HepG2 (cell line): ENCODE results near the gene DLG2. TPM values are rescaled to one million over a fixed set of nuclear protein-coding genes. Genes with fewer than 3 reads are reported as not detected.
A peak's percentile ranks its signal among the peaks of the same experiment; 100 is the strongest.

ENCODE experiments used
- ATAC-seq: fragments of 200-7000 bp; cut with Tn5 transposase; 3 replicates; pipeline ENCODE4 v1.9.1; 2020; ENCODE audit warnings: mild to moderate bottlenecking, moderate library complexity
- BruUV-seq: library from RNA; stranded (reverse); fragments of 400-500 nt; replicated peaks from 2 replicates; lab custom pipeline; 2021; lab: Mats Ljungman, UMichigan
- CTCF ChIA-PET: fragments of 300-600 bp; formaldehyde crosslinking; extraction: SDS; loops from one replicate; lab custom pipeline; 2021; ENCODE audit warnings: low total read pairs, inconsistent platforms, low intra/inter-chr PET ratio; lab: Yijun Ruan, JAX
- POLR2A ChIA-PET: fragments of 350-600 bp; sonication (Branson Sonifier 250); formaldehyde crosslinking; loops from one replicate; lab custom pipeline; 2020; ENCODE audit warnings: antibody characterized with exemption, inconsistent platforms; lab: Yijun Ruan, JAX
- DNase-seq: peaks from one replicate; pipeline ENCODE4 v3.0.0-alpha.2; 2015; ENCODE audit warnings: low spot score
- FAIRE-seq: peaks from 3 replicates; lab custom pipeline; 2011; peaks lifted over from hg19 to GRCh38; lab: Jason Lieb, UNC
- H2AFZ ChIP-seq: one replicate; pipeline ENCODE4 v1.6.1; 2011; ENCODE audit warnings: low read length, inconsistent platforms
- H3K27ac ChIP-seq: fragments of 300-600 bp; 3 replicates; pipeline ENCODE4 v1.8.0; 2011; ENCODE audit warnings: mixed run types, mild to moderate bottlenecking, mixed read lengths, low read length, inconsistent platforms; ENCODE audit not compliant: insufficient read depth; ENCODE audit errors: extremely low read length
- H3K27me3 ChIP-seq, 2 experiments: fragments of 200-600 bp in 1 of 2; 2 replicates in 1 of 2; 3 replicates in 1 of 2; pipeline versions ENCODE4 v1.6.0 to v1.8.0; 2011; ENCODE audit warnings: low read length in 2 of 2, mild to moderate bottlenecking in 2 of 2, moderate library complexity in 2 of 2, inconsistent platforms in 1 of 2; ENCODE audit not compliant: insufficient read depth in 2 of 2, control insufficient read depth in 1 of 2
- H3K36me3 ChIP-seq, 2 experiments: fragments of 200-600 bp in 1 of 2; replicated peaks in 1 of 2; 2 replicates in 1 of 2; 3 replicates in 1 of 2; pipeline versions ENCODE4 v1.5.1 to v1.8.0; 2011; ENCODE audit warnings: low read length in 2 of 2, inconsistent platforms in 1 of 2; ENCODE audit not compliant: insufficient read depth in 2 of 2, control insufficient read depth in 1 of 2
- H3K4me1 ChIP-seq: 2 replicates; pipeline ENCODE4 v1.5.1; 2012; ENCODE audit warnings: low read length, inconsistent platforms; ENCODE audit not compliant: insufficient read depth
- H3K4me2 ChIP-seq: 2 replicates; pipeline ENCODE4 v1.6.0; 2011; ENCODE audit warnings: low read depth, low read length, inconsistent platforms
- H3K4me3 ChIP-seq, 3 experiments: fragments of 200-600 bp in 1 of 3; sonication (generic), shearing (Covaris generic) in 1 of 3; replicated peaks in 1 of 3; 2 replicates each; pipeline ENCODE4 v1.5.1; 2011 to 2016; ENCODE audit warnings: low read length in 3 of 3, inconsistent platforms in 2 of 3, low read depth in 2 of 3, mild to moderate bottlenecking in 2 of 3, control low read depth in 1 of 3, mixed read lengths in 1 of 3; ENCODE audit not compliant: insufficient read depth in 1 of 3
- H3K79me2 ChIP-seq: one replicate; pipeline ENCODE4 v1.6.1; 2011; ENCODE audit warnings: low read length, inconsistent platforms; ENCODE audit not compliant: insufficient read depth
- H3K9ac ChIP-seq: 2 replicates; pipeline ENCODE4 v1.6.0; 2011; ENCODE audit warnings: mild to moderate bottlenecking, low read depth, low read length, inconsistent platforms; ENCODE audit not compliant: insufficient read depth
- H3K9me3 ChIP-seq: 2 replicates; pipeline ENCODE4 v1.5.1; 2012; ENCODE audit warnings: mild to moderate bottlenecking, low read length
- H4K20me1 ChIP-seq: 2 replicates; pipeline ENCODE4 v1.6.0; 2011; ENCODE audit warnings: inconsistent platforms, mild to moderate bottlenecking, low read length, moderate library complexity; ENCODE audit not compliant: insufficient read depth
- ATF7 ChIP-seq, 2 experiments: fragments of 450-650 bp in 1 of 2; sonication (generic) in 1 of 2; formaldehyde crosslinking in 1 of 2; IDR thresholded peaks; 2 replicates each; pipeline versions ENCODE4 v1.4.0 to v1.6.1; 2016 to 2020; ENCODE audit warnings: antibody characterized with exemption in 1 of 2, mild to moderate bottlenecking in 1 of 2, missing genetic modification reagents in 1 of 2
- CREB1 ChIP-seq, 2 experiments: fragments of 450-650 bp in 1 of 2; IDR thresholded peaks; 2 replicates each; pipeline ENCODE4 v1.6.1; 2016 to 2017; ENCODE audit warnings: control low read depth in 1 of 2, mild to moderate bottlenecking in 1 of 2, missing compliant biosample characterization in 1 of 2, missing genetic modification characterization in 1 of 2
- ERF ChIP-seq: IDR thresholded peaks from 2 replicates; pipeline ENCODE4 v1.6.1; 2018; ENCODE audit warnings: missing biosample characterization, missing genetic modification reagents
- FOXK2 ChIP-seq: fragments of 450-650 bp; IDR thresholded peaks from 2 replicates; pipeline ENCODE4 v1.6.1; 2016
- MIER3 ChIP-seq: IDR thresholded peaks from 2 replicates; pipeline ENCODE4 v1.6.1; 2016; ENCODE audit warnings: missing compliant biosample characterization, borderline replicate concordance
- RELA ChIP-seq: sonication (generic); formaldehyde crosslinking; IDR thresholded peaks from 2 replicates; pipeline ENCODE4 v1.4.0; 2020; ENCODE audit warnings: missing genetic modification reagents
- ZNF792 ChIP-seq: IDR thresholded peaks from 2 replicates; pipeline ENCODE4 v1.6.1; 2016
- ZNF839 ChIP-seq: sonication (generic); formaldehyde crosslinking; IDR thresholded peaks from 2 replicates; pipeline ENCODE4 v1.4.0; 2020; ENCODE audit warnings: missing genetic modification reagents, mild to moderate bottlenecking, borderline replicate concordance
- ZSCAN29 ChIP-seq: sonication (generic); formaldehyde crosslinking; conservative IDR thresholded peaks from 2 replicates; pipeline ENCODE4 v1.4.0; 2020; ENCODE audit warnings: mild to moderate bottlenecking, missing genetic modification reagents
- WGBS: methylation state at CpG from one replicate; pipeline ENCODE4 v1.1.6; 2017; ENCODE audit warnings: low lambda C conversion rate; 5-methylcytosine and 5-hydroxymethylcytosine counted together
- in situ Hi-C: cut with HindIII; loops from 2 replicates; pipeline ENCODE4 v1.10.0; 2017; ENCODE audit warnings: low pct_unique_long_range_greater_than_20kb; ENCODE audit not compliant: extremely low pct_ligation_motif_present
- intact Hi-C: fragments of 100-400 bp; cut with micrococcal nuclease; formaldehyde crosslinking; loops from one replicate; pipeline ENCODE4 v1.10.0; 2022; ENCODE audit not compliant: unreplicated experiment
- polyA plus RNA-seq, 8 experiments: library from polyadenylated mRNA; depleted of rRNA in 3 of 8; stranded (reverse) in 7 of 8; unstranded in 1 of 8; fragments of >200 nt; fragmentation: Illumina TruSeq in 4 of 8; extraction: Trizol in 4 of 8; gene quantifications; 2 replicates each; pipeline versions ENCODE4 v1.2.1 to v1.2.3, GENCODE V29; 2011 to 2016; ENCODE audit warnings: low read depth in 4 of 8, missing spikeins in 1 of 8, mixed read lengths in 1 of 8; ENCODE audit not compliant: insufficient read depth in 1 of 8
- total RNA-seq, 5 experiments: library from RNA; depleted of rRNA; stranded (reverse); fragments of >200 nt; fragmentation: Illumina TruSeq; extraction: Trizol; gene quantifications; 2 replicates each; pipeline ENCODE4 v1.2.3, GENCODE V29; 2016; ENCODE audit warnings: low read depth in 1 of 5
- TF ChIP-seq, protein P1 (sequence below), 2 experiments: sonication (generic) in 1 of 2; formaldehyde crosslinking in 1 of 2; IDR thresholded peaks; 2 replicates each; pipeline versions ENCODE4 v1.6.1 to v1.9.0; 2014 to 2022; ENCODE audit warnings: antibody characterized with exemption in 1 of 2, borderline replicate concordance in 1 of 2, inconsistent platforms in 1 of 2, low read depth in 1 of 2, missing genetic modification reagents in 1 of 2
- TF ChIP-seq, protein P2 (sequence below): sonication (generic); formaldehyde crosslinking; conservative IDR thresholded peaks from 2 replicates; pipeline ENCODE4 v1.8.0; 2022; ENCODE audit warnings: missing genetic modification reagents
- TF ChIP-seq, protein P3 (sequence below): IDR thresholded peaks from 2 replicates; pipeline ENCODE4 v1.6.1; 2016; ENCODE audit warnings: mild to moderate bottlenecking, missing biosample characterization, missing genetic modification reagents
- TF ChIP-seq, protein P4 (sequence below): sonication (generic); formaldehyde crosslinking; IDR thresholded peaks from 2 replicates; pipeline ENCODE4 v1.5.0; 2020; ENCODE audit warnings: missing genetic modification reagents

Gene DLG2
- total and polyA plus RNA-seq, 2 of the 13 experiments (the other 11 are each of a cell fraction or from before 2014, with no cell fraction given) = 0.46 to 1.0 TPM

DNA sequence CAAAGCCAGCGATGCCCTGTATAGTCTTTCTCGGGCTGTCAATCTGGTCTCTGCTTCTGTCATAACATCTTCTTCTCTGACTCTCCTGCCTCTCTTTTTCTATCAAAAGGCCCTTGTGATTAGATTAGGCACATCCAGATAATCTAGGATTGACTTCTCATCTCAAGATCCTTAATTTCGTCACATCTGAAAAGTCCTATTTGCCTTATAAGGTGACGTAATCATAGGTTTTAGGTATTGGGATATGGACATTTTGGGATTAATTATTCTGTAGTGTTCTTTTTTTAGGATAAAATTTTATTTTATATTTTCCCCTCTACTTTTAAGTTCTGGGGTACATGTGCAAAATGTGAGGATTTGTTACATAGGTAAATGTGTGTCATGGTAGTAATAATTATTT is 1860.2 kb downstream of the DLG2 start:
- POLR2A ChIA-PET = no interaction called here
- Histone ChIP-seq H3K27me3 (no peaks in the 10 kb centered on the region), H3K27ac (no peak overlapping the region), H3K9me3 (no peaks in the 10 kb centered on the region), H3K36me3 (no peaks in the 10 kb centered on the region), H2AFZ (no peak overlapping the region), H3K4me2 (no peak overlapping the region), H3K4me1 (no peaks in the 10 kb centered on the region), H3K79me2 (no peaks in the 10 kb centered on the region), H3K4me3 (no peak overlapping the region), H4K20me1 (no peaks in the 10 kb centered on the region), H3K9ac (no peak overlapping the region)
- WGBS = 18% methylated on average over 4 of the region's 4 CpGs
- DNase-seq = no peak
- BruUV-seq = no TSS peak
- TF ChIP-seq ZNF792 (CRISPR knock-in tag) (no peak), CREB1 (IDR thresholded peaks at IDR 0.05) (peak; percentile 43; the same call in 1 of the 2 replicates), CREB1 (CRISPR knock-in tag; IDR thresholded peaks at IDR 0.05) (no peak), ERF (no peak), ZNF839 (CRISPR knock-in tag) (no peak), MIER3 (CRISPR knock-in tag) (no peak), ZSCAN29 (CRISPR knock-in tag) (no peak), RELA (CRISPR knock-in tag) (no peak), FOXK2 (no peak), ATF7 (IDR thresholded peaks at IDR 0.05) (peak; percentile 92), ATF7 (CRISPR knock-in tag; IDR thresholded peaks at IDR 0.05) (no peak)
- TF ChIP-seq, protein P1, sequence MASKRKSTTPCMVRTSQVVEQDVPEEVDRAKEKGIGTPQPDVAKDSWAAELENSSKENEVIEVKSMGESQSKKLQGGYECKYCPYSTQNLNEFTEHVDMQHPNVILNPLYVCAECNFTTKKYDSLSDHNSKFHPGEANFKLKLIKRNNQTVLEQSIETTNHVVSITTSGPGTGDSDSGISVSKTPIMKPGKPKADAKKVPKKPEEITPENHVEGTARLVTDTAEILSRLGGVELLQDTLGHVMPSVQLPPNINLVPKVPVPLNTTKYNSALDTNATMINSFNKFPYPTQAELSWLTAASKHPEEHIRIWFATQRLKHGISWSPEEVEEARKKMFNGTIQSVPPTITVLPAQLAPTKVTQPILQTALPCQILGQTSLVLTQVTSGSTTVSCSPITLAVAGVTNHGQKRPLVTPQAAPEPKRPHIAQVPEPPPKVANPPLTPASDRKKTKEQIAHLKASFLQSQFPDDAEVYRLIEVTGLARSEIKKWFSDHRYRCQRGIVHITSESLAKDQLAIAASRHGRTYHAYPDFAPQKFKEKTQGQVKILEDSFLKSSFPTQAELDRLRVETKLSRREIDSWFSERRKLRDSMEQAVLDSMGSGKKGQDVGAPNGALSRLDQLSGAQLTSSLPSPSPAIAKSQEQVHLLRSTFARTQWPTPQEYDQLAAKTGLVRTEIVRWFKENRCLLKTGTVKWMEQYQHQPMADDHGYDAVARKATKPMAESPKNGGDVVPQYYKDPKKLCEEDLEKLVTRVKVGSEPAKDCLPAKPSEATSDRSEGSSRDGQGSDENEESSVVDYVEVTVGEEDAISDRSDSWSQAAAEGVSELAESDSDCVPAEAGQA (IDR thresholded peaks at IDR 0.05; ENCODE audit: low read depth) = no peak
- TF ChIP-seq, protein P1 (CRISPR knock-in tag; IDR thresholded peaks at IDR 0.05; ENCODE audit: borderline replicate concordance) = no peak
- TF ChIP-seq, protein P2, sequence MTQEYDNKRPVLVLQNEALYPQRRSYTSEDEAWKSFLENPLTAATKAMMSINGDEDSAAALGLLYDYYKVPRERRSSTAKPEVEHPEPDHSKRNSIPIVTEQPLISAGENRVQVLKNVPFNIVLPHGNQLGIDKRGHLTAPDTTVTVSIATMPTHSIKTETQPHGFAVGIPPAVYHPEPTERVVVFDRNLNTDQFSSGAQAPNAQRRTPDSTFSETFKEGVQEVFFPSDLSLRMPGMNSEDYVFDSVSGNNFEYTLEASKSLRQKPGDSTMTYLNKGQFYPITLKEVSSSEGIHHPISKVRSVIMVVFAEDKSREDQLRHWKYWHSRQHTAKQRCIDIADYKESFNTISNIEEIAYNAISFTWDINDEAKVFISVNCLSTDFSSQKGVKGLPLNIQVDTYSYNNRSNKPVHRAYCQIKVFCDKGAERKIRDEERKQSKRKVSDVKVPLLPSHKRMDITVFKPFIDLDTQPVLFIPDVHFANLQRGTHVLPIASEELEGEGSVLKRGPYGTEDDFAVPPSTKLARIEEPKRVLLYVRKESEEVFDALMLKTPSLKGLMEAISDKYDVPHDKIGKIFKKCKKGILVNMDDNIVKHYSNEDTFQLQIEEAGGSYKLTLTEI (CRISPR knock-in tag) = no peak
- TF ChIP-seq, protein P3, sequence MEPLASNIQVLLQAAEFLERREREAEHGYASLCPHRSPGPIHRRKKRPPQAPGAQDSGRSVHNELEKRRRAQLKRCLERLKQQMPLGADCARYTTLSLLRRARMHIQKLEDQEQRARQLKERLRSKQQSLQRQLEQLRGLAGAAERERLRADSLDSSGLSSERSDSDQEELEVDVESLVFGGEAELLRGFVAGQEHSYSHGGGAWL (CRISPR knock-in tag) = no peak
- TF ChIP-seq, protein P4, sequence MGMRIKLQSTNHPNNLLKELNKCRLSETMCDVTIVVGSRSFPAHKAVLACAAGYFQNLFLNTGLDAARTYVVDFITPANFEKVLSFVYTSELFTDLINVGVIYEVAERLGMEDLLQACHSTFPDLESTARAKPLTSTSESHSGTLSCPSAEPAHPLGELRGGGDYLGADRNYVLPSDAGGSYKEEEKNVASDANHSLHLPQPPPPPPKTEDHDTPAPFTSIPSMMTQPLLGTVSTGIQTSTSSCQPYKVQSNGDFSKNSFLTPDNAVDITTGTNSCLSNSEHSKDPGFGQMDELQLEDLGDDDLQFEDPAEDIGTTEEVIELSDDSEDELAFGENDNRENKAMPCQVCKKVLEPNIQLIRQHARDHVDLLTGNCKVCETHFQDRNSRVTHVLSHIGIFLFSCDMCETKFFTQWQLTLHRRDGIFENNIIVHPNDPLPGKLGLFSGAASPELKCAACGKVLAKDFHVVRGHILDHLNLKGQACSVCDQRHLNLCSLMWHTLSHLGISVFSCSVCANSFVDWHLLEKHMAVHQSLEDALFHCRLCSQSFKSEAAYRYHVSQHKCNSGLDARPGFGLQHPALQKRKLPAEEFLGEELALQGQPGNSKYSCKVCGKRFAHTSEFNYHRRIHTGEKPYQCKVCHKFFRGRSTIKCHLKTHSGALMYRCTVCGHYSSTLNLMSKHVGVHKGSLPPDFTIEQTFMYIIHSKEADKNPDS (CRISPR knock-in tag) = no peak
- CTCF ChIA-PET = no interaction called here
- in situ Hi-C loops = no loop called here
- intact Hi-C loops = no loop called here
- no peak for FAIRE-seq
- ATAC-seq = no peak
